HG02678 (cell line): ENCODE data around the gene STC2.
"Not testable (repeated sequence)": the region's sequence is repeated elsewhere in the genome, so short reads cannot be mapped to it uniquely, and the experiment has no call there.

ENCODE experiments used
- ATAC-seq: cut with Tn5 transposase; IDR thresholded peaks from one replicate; pipeline ENCODE4 v1.9.1; 2021; ENCODE audit warnings: mild to moderate bottlenecking, moderate library complexity; ENCODE audit not compliant: unreplicated experiment

The STC2 gene

DNA sequence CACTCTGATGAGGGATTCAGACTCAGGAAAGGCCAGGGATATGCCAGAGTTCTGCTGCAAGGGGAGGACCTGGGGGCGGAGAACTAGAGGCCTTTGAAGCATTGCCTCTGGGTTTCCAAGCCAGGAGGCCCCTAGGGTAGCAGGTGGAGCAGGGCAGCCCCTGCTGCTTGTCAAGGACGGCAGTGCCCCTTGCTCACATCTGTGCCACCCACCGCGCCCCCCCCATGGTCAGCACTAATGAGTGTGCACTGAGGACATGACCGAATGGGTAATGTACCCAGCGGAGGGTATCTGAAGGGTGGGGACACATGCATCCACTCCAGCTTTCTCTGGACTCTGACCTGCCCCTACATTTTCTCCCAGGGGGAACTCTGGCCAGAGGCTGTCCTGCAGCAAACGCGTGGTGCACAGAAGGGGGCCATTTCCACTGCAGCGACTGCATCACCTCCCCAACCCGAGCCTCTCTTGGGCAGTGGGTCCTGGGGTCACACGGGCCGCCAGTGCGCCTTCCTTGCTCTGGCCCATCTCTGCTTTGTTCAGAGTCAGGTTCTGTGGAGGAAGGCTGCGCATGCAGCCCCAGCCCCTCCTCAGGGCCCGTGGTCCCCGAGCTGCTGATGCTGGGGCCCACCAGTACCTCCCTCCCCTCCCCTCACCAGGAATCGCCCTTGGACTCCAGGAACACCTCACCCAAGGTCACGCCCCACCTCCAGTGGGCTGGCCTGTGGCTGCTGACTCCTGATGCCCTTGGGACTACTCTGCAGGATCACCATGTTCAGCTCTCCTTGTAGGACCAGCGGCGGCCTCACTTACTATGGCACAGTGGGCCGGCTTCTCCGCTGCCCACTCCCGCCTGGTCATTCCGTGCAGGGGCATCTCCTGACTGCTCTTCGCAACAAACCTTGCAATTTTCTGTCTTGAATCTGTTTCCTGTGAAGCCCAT lies 31.2 kb downstream of the STC2 start:
- ATAC-seq: no peak

GRCh38 chr5:173295796-173296195 lies 32.4 kb downstream of the STC2 start:
- ATAC-seq: no peak

DNA sequence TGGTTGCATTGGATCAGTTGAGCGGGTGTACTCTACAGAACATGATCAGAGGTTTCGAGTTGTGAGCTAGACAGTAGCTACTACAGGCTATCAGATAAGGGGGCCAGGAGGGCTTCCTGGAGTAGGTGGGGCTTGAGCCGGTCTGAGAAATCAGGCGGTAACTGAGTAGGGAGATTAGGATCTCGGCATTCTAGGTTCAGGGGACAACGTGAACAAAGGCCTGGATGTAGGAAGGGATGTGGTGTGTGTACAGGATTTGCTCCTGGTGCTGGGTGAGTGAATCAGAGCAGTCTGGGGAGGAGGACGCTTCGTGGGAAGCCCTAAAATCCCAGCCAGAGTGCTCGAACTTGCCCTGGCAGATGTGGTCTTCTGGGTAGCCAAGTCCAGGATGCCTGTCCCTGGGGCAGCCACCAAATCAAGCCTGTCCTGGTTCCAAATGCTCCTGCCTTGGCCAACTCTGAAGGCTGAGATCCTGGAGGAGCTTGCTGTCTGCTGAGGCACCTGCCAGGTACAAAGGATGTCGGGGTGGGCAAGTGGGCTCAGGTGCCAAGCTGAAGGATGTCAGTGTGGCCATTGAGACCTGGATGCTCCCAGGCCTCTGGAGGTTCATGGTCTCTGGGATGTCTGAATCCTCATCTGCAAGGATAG lies 33.4 kb downstream of the STC2 start:
- ATAC-seq: no peak

DNA sequence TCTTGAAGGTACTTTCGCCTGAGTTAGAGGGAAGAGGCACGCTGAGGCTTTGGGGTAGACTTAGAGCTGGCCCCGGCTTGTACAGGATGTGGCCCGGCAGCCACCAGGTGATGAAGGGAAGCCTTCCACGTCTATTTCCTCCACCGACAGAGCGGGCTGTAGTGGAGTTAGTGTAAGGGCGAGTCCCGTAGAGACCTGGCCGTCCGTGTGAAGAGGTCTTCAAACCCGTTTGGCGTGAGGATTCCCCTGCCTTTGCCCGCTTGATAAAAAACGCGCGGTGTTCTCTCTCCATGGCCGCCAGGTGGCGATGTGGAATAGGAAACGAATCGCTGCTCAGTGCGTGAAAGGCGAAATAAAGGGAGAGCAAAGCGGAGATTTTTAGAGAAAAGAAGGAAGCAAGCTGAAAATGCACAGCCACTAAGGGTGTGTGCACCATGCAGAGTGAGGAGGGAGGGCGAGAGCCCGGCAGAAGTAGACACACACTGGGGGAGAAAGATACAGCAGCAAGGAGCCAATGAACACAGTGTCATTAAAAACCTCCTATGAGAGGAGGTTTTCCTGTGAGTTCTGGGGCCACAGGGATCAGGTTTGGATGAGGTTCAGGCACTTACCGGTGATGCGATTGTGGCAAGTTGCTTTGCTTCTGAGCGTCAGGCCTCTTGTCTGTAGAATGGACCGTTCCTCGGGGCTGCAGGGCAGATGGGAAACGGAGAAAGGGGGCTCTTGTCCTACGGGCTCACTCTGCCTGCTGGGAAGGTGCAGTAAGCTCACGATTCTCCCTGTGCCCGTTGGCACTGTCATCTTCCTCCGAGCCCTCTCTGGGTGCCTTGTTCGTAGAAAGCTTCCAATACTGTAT lies 34.2 kb downstream of the STC2 start:
- peak; percentile 81 for ATAC-seq

GRCh38 chr5:173291722-173292658 lies 36.2 kb downstream of the STC2 start:
- ATAC-seq: no peak

GRCh38 chr5:173290477-173291131 lies 37.6 kb downstream of the STC2 start:
- ATAC-seq: no peak

GRCh38 chr5:173289372-173289771 lies 38.8 kb downstream of the STC2 start:
- ATAC-seq: no peak

GRCh38 chr5:173288632-173289031 lies 39.6 kb downstream of the STC2 start:
- no peak for ATAC-seq

DNA sequence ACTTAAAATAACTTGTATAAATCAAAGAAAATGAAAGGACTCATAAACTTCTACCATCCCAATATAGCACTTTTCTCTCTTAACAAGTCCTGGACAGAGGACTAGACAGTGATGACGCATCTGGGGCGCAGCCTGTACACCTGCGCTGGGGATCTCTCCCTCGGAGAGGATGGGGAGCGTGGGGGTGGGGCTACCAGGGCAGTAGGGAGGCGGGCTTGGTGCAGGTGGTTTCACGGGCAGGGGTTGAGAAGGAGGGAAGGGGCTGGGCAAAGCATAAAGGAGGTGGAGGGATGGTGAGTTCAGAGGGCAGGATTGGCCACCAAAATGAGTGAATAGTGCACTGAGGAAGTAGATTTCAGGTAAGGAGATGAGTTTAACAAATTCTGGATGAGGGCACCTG lies 41.1 kb downstream of the STC2 start:
- ATAC-seq: no peak

- ATAC-seq: not testable (repeated sequence)
Measured at GRCh38 chr5:173284343-173284958, 43.8 kb downstream of the STC2 start.

DNA sequence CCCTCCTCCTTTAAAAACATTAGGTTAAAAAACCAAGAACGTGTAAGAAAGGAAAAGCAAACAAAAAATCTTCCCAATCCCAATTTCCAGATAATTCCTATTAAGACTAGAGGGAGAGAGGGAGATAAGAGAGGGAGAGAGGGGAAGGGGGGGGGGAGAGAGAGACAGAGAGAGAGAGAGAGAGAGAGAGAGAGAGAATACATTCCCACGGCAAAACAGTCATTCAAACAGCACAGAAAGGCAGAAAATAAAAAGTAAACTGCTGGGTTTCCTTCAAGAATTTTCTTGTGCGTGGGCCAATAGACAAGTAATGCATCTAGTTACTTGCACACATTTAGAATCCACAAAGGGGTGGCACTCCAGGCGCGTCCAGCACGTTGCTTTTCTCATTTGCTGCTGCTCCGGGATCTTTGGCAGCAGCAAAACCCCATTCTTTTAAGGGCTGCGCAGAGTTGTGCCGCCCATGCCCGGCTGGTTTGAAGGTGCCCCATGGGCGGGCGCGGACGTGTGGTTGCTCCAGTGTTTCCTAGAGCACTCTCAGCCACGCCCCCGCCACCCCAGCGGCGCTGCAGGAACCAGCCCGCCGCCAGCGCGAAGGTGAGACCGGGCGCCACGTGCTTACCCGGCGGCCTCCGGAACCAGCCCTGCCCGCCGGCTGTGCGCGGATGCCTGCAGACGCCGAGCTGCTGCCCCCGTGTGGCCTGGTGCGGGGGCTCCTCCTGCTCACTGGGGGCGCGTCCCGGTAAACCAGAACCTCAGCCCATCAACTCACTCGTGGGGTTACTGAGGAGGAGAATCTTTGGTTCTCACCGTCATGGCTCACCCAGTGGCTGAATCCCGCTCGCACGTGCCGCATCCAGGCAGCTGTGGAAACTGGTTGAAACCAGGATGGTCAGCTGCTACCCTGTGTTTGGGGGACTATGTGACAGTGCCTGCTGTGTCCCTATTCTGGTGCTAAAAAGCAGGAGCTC lies 44.6 kb downstream of the STC2 start:
- ATAC-seq: peak; percentile 96

DNA sequence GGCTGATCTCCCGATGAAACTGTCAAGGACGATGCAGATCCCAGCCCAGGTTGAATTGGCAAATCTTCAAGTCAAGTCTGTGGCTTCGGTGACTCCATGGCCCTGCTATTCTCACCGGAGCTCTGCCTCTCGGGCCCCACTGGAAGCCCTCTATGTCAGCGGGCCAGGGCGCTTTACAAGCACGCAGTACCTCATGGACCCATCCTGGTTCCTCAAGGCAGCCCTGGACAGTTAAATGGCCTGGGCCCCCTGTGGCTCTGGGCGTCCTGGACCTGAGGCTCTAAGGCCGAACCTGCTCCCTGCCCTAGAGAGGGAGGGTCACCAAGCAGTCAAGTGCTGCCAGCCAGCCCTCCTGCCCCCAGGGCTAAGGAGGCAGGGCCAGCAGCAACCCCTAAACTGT lies 45.3 kb downstream of the STC2 start:
- ATAC-seq: no peak

DNA sequence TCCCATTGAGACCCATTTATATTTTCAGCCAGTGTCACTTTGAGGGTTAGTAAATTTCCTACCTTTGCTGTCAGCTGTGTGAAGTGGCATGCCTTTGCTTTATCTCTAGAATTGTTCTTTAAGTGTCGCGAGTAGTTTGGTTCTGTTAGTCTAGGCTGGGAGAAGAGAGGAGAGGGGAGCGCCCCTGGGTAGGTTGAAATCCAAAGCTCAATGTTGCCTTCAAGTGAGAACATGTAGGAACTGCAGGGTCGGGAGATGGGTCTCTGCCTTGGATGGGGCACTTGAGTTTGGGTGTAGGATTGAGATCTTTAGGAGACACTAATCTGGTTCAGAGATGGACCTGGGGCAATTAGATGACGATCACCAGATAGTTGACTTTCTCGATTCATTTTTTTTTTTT lies 46.3 kb downstream of the STC2 start:
- no peak for ATAC-seq

GRCh38 chr5:173279166-173279565 lies 49.0 kb downstream of the STC2 start:
- no peak for ATAC-seq

- no peak for ATAC-seq
Measured at GRCh38 chr5:173278641-173279040, 49.6 kb downstream of the STC2 start.

GRCh38 chr5:173278172-173278571 lies 50.0 kb downstream of the STC2 start:
- no peak for ATAC-seq

DNA sequence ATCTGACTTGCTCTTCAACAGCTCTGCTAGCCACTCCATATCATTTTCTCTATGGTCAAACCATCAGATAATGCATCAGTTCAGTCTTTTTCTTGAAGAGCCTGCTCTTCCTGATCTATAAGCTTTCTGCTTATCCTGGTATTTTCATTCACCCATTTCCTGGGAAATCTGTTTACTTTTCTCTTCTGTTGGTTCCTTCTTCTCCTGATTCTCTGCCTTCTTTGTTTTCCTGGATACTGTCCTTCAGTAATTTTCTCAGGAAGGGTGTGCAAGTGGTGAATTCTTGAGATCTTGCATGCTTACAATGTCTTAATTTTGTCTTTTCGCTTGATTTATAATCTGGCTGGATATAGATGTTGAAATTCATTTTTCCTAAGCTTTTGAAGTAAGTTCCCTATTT lies 53.4 kb downstream of the STC2 start:
- no peak for ATAC-seq

DNA sequence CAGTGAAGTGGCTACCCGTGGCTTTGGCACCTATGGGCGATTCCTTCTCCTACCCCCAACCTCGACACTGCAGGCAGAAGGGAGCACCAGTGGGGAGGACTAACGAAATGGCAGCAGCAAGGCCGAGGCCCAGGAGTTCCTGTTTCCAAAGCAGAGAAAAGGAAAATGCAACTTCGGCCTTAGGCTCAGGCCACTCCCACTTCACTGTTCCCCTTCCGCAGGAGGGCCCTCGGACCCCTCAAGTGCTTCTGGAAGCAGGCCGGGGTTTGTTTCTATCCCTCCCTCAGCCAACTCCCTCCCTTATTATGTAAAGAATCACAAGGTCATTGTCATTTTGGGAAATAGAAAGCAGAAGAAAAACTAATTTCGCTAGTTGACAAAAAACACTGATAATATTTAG lies 56.8 kb downstream of the STC2 start:
- ATAC-seq: no peak
